IMR-90 (cell line): ENCODE data around the gene PIP4P1. TPM values are rescaled to one million over a fixed set of nuclear protein-coding genes. Genes with fewer than 3 reads are reported as not detected.

Source experiments
- ATAC-seq: fragments of 200-7000 bp; cut with Tn5 transposase; 2 replicates; pipeline ENCODE4 v1.9.1; 2020; ENCODE audit warnings: low read depth, mild to moderate bottlenecking, moderate library complexity
- BruUV-seq: library from RNA; stranded (reverse); fragments of 400-500 nt; replicated peaks from 2 replicates; lab custom pipeline; 2021; lab: Mats Ljungman, UMichigan
- CTCF ChIA-PET: fragments of 300-600 bp; formaldehyde crosslinking; extraction: SDS; loops from one replicate; lab custom pipeline; 2021; ENCODE audit warnings: antibody characterized with exemption; lab: Yijun Ruan, JAX
- POLR2A ChIA-PET: fragments of 300-600 bp; sonication (Branson Sonifier 250); formaldehyde crosslinking; loops from one replicate; lab custom pipeline; 2022; ENCODE audit warnings: antibody characterized with exemption; ENCODE audit not compliant: unreplicated experiment; lab: Charles Lee
- DNase-seq: peaks from one replicate; pipeline ENCODE4 v3.0.0; 2013
- H2AFZ ChIP-seq: replicated peaks from 2 replicates; pipeline ENCODE3; 2013; ENCODE audit warnings: low read length, mild to moderate bottlenecking; ENCODE audit not compliant: poor library complexity
- H2AK5ac ChIP-seq: 2 replicates; pipeline ENCODE4 v1.6.1; 2013; ENCODE audit warnings: low read depth, low read length, inconsistent platforms
- H2AK9ac ChIP-seq: replicated peaks from 2 replicates; pipeline ENCODE3; 2013; ENCODE audit warnings: mild to moderate bottlenecking, low read depth, low read length, moderate library complexity; ENCODE audit not compliant: poor library complexity
- H2BK120ac ChIP-seq: 2 replicates; pipeline ENCODE4 v1.6.1; 2013; ENCODE audit warnings: low read depth, low read length, inconsistent platforms
- H2BK15ac ChIP-seq: 3 replicates; pipeline ENCODE4 v1.6.1; 2013; ENCODE audit warnings: low read depth, low read length, inconsistent platforms
- H2BK20ac ChIP-seq: 2 replicates; pipeline ENCODE4 v1.6.1; 2013; ENCODE audit warnings: low read depth, mild to moderate bottlenecking, inconsistent platforms, low read length, moderate library complexity
- H2BK5ac ChIP-seq: 2 replicates; pipeline ENCODE4 v1.6.1; 2013; ENCODE audit warnings: mild to moderate bottlenecking, low read depth, low read length, inconsistent platforms; ENCODE audit not compliant: poor library complexity, severe bottlenecking
- H3K14ac ChIP-seq: replicated peaks from 2 replicates; pipeline ENCODE4 v1.6.1; 2013; ENCODE audit warnings: low read depth, low read length, inconsistent platforms
- H3K18ac ChIP-seq: 2 replicates; pipeline ENCODE4 v1.6.1; 2013; ENCODE audit warnings: low read depth, low read length, control low read depth
- H3K23ac ChIP-seq: 2 replicates; pipeline ENCODE4 v1.6.1; 2013; ENCODE audit warnings: low read depth, low read length, inconsistent platforms
- H3K27ac ChIP-seq: 2 replicates; pipeline ENCODE4 v1.5.1; 2013; ENCODE audit warnings: mild to moderate bottlenecking, control low read depth, low read length; ENCODE audit not compliant: insufficient read depth
- H3K27me3 ChIP-seq: 2 replicates; pipeline ENCODE4 v1.6.1; 2013; ENCODE audit warnings: low read length; ENCODE audit not compliant: control insufficient read depth, insufficient read depth
- H3K36me3 ChIP-seq: 2 replicates; pipeline ENCODE4 v1.6.1; 2013; ENCODE audit warnings: low read length, mixed read lengths; ENCODE audit not compliant: control insufficient read depth, insufficient read depth
- H3K4ac ChIP-seq: 2 replicates; pipeline ENCODE4 v1.6.1; 2013; ENCODE audit warnings: low read depth, low read length, inconsistent platforms
- H3K4me1 ChIP-seq: 2 replicates; pipeline ENCODE4 v1.6.1; 2013; ENCODE audit warnings: low read length, mixed read lengths; ENCODE audit not compliant: control insufficient read depth, insufficient read depth
- H3K4me2 ChIP-seq: 2 replicates; pipeline ENCODE4 v1.6.1; 2013; ENCODE audit warnings: low read depth, mild to moderate bottlenecking, control low read depth, low read length, moderate library complexity
- H3K4me3 ChIP-seq: 2 replicates; pipeline ENCODE4 v1.5.1; 2013; ENCODE audit warnings: low read depth, mild to moderate bottlenecking, control low read depth, low read length, moderate library complexity; ENCODE audit not compliant: insufficient read depth
- H3K56ac ChIP-seq: 2 replicates; pipeline ENCODE4 v1.6.1; 2013; ENCODE audit warnings: low read length, inconsistent platforms; ENCODE audit not compliant: insufficient read depth; ENCODE audit errors: extremely low read depth
- H3K79me1 ChIP-seq, 2 experiments: 2 replicates each; pipeline ENCODE4 v1.6.1; 2013; ENCODE audit warnings: low read length in 2 of 2, inconsistent platforms in 1 of 2, low read depth in 1 of 2
- H3K9ac ChIP-seq: 2 replicates; pipeline ENCODE4 v1.6.1; 2013; ENCODE audit warnings: low read depth, low read length, control low read depth
- H3K9me1 ChIP-seq: 2 replicates; pipeline ENCODE4 v1.6.1; 2013; ENCODE audit warnings: low read length, inconsistent platforms; ENCODE audit not compliant: insufficient read depth
- H3K9me3 ChIP-seq: 2 replicates; pipeline ENCODE4 v1.6.1; 2013; ENCODE audit warnings: low read length; ENCODE audit not compliant: control insufficient read depth, insufficient read depth
- H4K20me1 ChIP-seq: 2 replicates; pipeline ENCODE4 v1.6.1; 2013; ENCODE audit warnings: low read length, inconsistent platforms; ENCODE audit not compliant: insufficient read depth
- H4K5ac ChIP-seq: 2 replicates; pipeline ENCODE4 v1.6.1; 2013; ENCODE audit warnings: mild to moderate bottlenecking, low read depth, low read length, control low read depth
- H4K8ac ChIP-seq, 2 experiments: 2 replicates each; pipeline ENCODE4 v1.6.1; 2013; ENCODE audit warnings: low read depth in 2 of 2, low read length in 2 of 2, control low read depth in 1 of 2, inconsistent platforms in 1 of 2
- H4K91ac ChIP-seq: 2 replicates; pipeline ENCODE4 v1.6.1; 2013; ENCODE audit warnings: low read depth, low read length, inconsistent platforms; ENCODE audit not compliant: insufficient read depth
- BHLHE40 ChIP-seq: fragments of 150-350 bp; IDR thresholded peaks from 2 replicates; pipeline ENCODE4 v1.6.1; 2016; ENCODE audit warnings: mild to moderate bottlenecking, low read depth, low read length
- CEBPB ChIP-seq: IDR thresholded peaks from 2 replicates; pipeline ENCODE4 v1.6.1; 2012; ENCODE audit warnings: low read depth, low read length, improper control_type of control experiment
- CHD1 ChIP-seq: IDR thresholded peaks from 2 replicates; pipeline ENCODE4 v1.6.1; 2012; ENCODE audit warnings: low read depth, low read length, improper control_type of control experiment
- FOS ChIP-seq: fragments of 150-350 bp; IDR thresholded peaks from 2 replicates; pipeline ENCODE4 v1.6.1; 2016; ENCODE audit warnings: low read depth, low read length
- MAFK ChIP-seq: IDR thresholded peaks from 2 replicates; pipeline ENCODE4 v1.6.1; 2012; ENCODE audit warnings: low read depth, low read length, improper control_type of control experiment
- MAZ ChIP-seq: IDR thresholded peaks from 2 replicates; pipeline ENCODE4 v1.6.1; 2012; ENCODE audit warnings: low read depth, mild to moderate bottlenecking, low read length, improper control_type of control experiment, moderate library complexity, borderline replicate concordance
- POLR2A ChIP-seq: IDR thresholded peaks from 2 replicates; pipeline ENCODE4 v1.6.1; 2012; ENCODE audit warnings: mild to moderate bottlenecking, low read depth, low read length
- RAD21 ChIP-seq: IDR thresholded peaks from 2 replicates; pipeline ENCODE4 v1.6.1; 2012; ENCODE audit warnings: low read length, improper control_type of control experiment
- RCOR1 ChIP-seq: IDR thresholded peaks from 2 replicates; pipeline ENCODE4 v1.6.1; 2012; ENCODE audit warnings: mild to moderate bottlenecking, low read length, improper control_type of control experiment; ENCODE audit not compliant: insufficient replicate concordance
- RFX5 ChIP-seq: IDR thresholded peaks from 2 replicates; pipeline ENCODE4 v1.8.0; 2012; ENCODE audit warnings: low read depth, mild to moderate bottlenecking, low read length, moderate library complexity
- SMC3 ChIP-seq: fragments of 150-350 bp; IDR thresholded peaks from 2 replicates; pipeline ENCODE4 v1.6.1; 2016; ENCODE audit warnings: low read depth, mild to moderate bottlenecking, antibody characterized with exemption, low read length, moderate library complexity
- WGBS, 2 experiments: methylation state at CpG; one replicate each; pipeline versions ENCODE4 v1.1.5 to v1.1.7; 2013; ENCODE audit warnings: missing lambda C conversion rate in 2 of 2; ENCODE audit not compliant: insufficient read length in 1 of 2; ENCODE audit errors: extremely low coverage in 2 of 2; 5-methylcytosine and 5-hydroxymethylcytosine counted together
- dilution Hi-C: fragments of 300-500 bp; cut with HindIII; formaldehyde crosslinking; loops from one replicate; pipeline ENCODE4 v1.14.3; 2018; ENCODE audit warnings: low sequenced_read_pairs; ENCODE audit not compliant: unreplicated experiment
- in situ Hi-C: fragments of 300-500 bp; cut with MboI; formaldehyde crosslinking; loops from 3 replicates; pipeline ENCODE4 v1.14.3; 2019; ENCODE audit warnings: low sequenced_read_pairs, inconsistent platforms, mixed read lengths
- intact Hi-C: fragments of 100-400 bp; cut with micrococcal nuclease; formaldehyde crosslinking; loops from 2 replicates; pipeline ENCODE4 v1.10.0; 2022
- polyA plus RNA-seq, 3 experiments: library from polyadenylated mRNA; depleted of rRNA; stranded (reverse); fragments of >200 nt; gene quantifications; 2 replicates each; pipeline ENCODE4 v1.2.3, GENCODE V29; 2012; ENCODE audit warnings: low replicate concordance in 1 of 3
- total RNA-seq: library from RNA; depleted of rRNA; stranded (reverse); fragments of >200 nt; gene quantifications from 2 replicates; pipeline ENCODE4 v1.2.3, GENCODE V29; 2012
- TF ChIP-seq, protein P1 (sequence below): fragments of 150-350 bp; IDR thresholded peaks from 2 replicates; pipeline ENCODE4 v1.6.1; 2017; ENCODE audit warnings: mild to moderate bottlenecking, antibody characterized with exemption, low read length, low read depth
- TF ChIP-seq, protein P2 (sequence below): conservative IDR thresholded peaks from 2 replicates; pipeline ENCODE4 v1.5.1; 2012; ENCODE audit warnings: mild to moderate bottlenecking, low read depth, low read length, improper control_type of control experiment
- TF ChIP-seq, protein P3 (sequence below): fragments of 150-350 bp; IDR thresholded peaks from 2 replicates; pipeline ENCODE4 v1.6.1; 2016; ENCODE audit warnings: low read depth, mild to moderate bottlenecking, low read length, moderate library complexity, borderline replicate concordance

PIP4P1 gene
- total and polyA plus RNA-seq, 2 of the 4 experiments (the other 2 are of a cell fraction): 15.2 to 27.8 TPM

DNA sequence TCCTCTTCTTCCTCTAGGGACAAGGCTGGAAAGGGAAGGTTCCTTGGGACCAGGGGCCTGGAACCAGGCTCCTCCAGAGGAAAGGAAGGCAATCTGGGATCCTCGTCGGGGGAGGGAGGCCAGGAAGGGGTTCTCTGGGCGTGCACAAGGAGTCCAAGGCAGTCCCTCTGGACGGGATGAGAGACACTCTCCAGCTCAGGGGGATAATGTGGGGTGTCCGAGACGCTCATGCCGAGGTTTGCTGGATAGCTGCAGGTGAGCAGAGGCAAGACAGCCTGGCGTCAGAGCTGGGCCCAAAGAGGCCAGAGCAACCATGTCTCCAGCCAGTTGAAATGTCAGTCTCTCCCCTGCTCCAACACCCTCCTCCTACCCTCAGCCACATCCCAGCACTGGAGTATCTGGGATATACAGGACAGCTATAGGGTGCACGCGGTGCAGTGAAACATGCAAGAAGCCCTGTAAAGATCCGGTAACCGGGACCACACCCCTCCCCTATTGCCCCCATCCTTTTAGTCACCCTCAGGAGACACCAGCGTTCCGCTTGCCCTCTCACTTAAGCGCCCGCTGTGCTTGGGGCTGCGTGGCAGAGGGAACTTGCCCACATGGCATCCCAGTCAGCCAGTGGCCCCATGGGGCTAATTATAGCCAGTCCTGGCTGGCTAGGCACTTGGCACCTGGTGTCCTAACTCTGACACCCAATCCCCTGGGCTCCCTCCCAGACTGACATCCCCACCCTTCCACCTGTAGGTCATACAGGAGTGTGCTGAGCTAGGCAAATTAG lies 25.5 kb downstream of the PIP4P1 start, which contains the start of gene KLHL33:
Gene KLHL33, minus strand, starts transcription at position 585 of the 781 bp plus-strand sequence. Its CDS starts 355 bp downstream, at position 230.
- peak within 1 kb of the TSS; percentile 23; the same call in 1 of the 2 replicates for H3K4me2 ChIP-seq
- in situ Hi-C loops: no loop called here
- no peak within 1 kb of the TSS for H3K4ac ChIP-seq
- TF ChIP-seq MAFK (no peak), BHLHE40 (no peak), SMC3 (no peak), CEBPB (no peak), POLR2A (no peak), RAD21 (no peak), RCOR1 (no peak), RFX5 (no peak), FOS (no peak), MAZ (no peak), CHD1 (no peak)
- TF ChIP-seq, protein P1, sequence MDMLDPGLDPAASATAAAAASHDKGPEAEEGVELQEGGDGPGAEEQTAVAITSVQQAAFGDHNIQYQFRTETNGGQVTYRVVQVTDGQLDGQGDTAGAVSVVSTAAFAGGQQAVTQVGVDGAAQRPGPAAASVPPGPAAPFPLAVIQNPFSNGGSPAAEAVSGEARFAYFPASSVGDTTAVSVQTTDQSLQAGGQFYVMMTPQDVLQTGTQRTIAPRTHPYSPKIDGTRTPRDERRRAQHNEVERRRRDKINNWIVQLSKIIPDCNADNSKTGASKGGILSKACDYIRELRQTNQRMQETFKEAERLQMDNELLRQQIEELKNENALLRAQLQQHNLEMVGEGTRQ: no peak
- TF ChIP-seq, protein P2, sequence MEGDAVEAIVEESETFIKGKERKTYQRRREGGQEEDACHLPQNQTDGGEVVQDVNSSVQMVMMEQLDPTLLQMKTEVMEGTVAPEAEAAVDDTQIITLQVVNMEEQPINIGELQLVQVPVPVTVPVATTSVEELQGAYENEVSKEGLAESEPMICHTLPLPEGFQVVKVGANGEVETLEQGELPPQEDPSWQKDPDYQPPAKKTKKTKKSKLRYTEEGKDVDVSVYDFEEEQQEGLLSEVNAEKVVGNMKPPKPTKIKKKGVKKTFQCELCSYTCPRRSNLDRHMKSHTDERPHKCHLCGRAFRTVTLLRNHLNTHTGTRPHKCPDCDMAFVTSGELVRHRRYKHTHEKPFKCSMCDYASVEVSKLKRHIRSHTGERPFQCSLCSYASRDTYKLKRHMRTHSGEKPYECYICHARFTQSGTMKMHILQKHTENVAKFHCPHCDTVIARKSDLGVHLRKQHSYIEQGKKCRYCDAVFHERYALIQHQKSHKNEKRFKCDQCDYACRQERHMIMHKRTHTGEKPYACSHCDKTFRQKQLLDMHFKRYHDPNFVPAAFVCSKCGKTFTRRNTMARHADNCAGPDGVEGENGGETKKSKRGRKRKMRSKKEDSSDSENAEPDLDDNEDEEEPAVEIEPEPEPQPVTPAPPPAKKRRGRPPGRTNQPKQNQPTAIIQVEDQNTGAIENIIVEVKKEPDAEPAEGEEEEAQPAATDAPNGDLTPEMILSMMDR: no peak
- TF ChIP-seq, protein P3, sequence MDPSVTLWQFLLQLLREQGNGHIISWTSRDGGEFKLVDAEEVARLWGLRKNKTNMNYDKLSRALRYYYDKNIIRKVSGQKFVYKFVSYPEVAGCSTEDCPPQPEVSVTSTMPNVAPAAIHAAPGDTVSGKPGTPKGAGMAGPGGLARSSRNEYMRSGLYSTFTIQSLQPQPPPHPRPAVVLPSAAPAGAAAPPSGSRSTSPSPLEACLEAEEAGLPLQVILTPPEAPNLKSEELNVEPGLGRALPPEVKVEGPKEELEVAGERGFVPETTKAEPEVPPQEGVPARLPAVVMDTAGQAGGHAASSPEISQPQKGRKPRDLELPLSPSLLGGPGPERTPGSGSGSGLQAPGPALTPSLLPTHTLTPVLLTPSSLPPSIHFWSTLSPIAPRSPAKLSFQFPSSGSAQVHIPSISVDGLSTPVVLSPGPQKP: no peak

More for the DNA sequence above, 25.5 kb downstream of the PIP4P1 start, which contains the start of gene KLHL33:
- H3K9ac ChIP-seq: no peak within 1 kb of the TSS
- H3K27me3 ChIP-seq: peaks cover 8% of the 10 kb centered on the region; the same call in 1 of the 2 replicates
- no peak within 1 kb of the TSS for H3K23ac ChIP-seq
- ATAC-seq (no peak; the same call in 1 of the 2 replicates), DNase-seq (no peak)
- H4K5ac ChIP-seq: no peak within 1 kb of the TSS
- H2BK120ac ChIP-seq: no peak within 1 kb of the TSS
- no peak within 1 kb of the TSS for H2BK5ac ChIP-seq
- dilution Hi-C loops (no loop called here), intact Hi-C loops (no loop called here)
- 67% methylated on average over 5 of the region's 17 CpGs; no CpG with 5 or more reads in 1 of the 2 experiments for WGBS, 2 experiments
- H3K56ac ChIP-seq: no peak within 1 kb of the TSS
- peak within 1 kb of the TSS; percentile 85 for H2AFZ ChIP-seq
- H3K9me1 ChIP-seq: no peaks in the 10 kb centered on the region
- no peaks in the 10 kb centered on the region for H3K79me1 ChIP-seq
- H3K9me3 ChIP-seq: no peaks in the 10 kb centered on the region
- H3K14ac ChIP-seq: no peak within 1 kb of the TSS; the same call in 1 of the 2 replicates
- peak within 1 kb of the TSS; percentile 48 for H2AK9ac ChIP-seq
- no peaks in the 10 kb centered on the region for H3K36me3 ChIP-seq
- no peak within 1 kb of the TSS; the same call in 1 of the 2 replicates for H3K4me3 ChIP-seq
- no peak within 1 kb of the TSS; the same call in 1 of the 2 replicates for H2AK5ac ChIP-seq
- H3K18ac ChIP-seq: no peak within 1 kb of the TSS
- BruUV-seq: no TSS peak
- H2BK20ac ChIP-seq: no peak within 1 kb of the TSS
- peak within 1 kb of the TSS in 1 of 2 experiments; percentile 27; a peak in 1 of 4 replicates for H4K8ac ChIP-seq
- no peaks in the 10 kb centered on the region for H4K20me1 ChIP-seq
- H2BK15ac ChIP-seq: no peak within 1 kb of the TSS
- H3K27ac ChIP-seq: no peak within 1 kb of the TSS
- no peak within 1 kb of the TSS for H4K91ac ChIP-seq
- CTCF ChIA-PET: no interaction called here
- POLR2A ChIA-PET: interaction anchor here (1.1 kb wide), 1 partner anchor 23 kb away, joined by 7 read pairs; no protein-coding TSS in a partner anchor
- H3K4me1 ChIP-seq: peaks cover 2% of the 10 kb centered on the region; the same call in 1 of the 2 replicates
